HG02642 (cell line): ENCODE data around the gene FGF23.

Experiments used
- ATAC-seq: cut with Tn5 transposase; IDR thresholded peaks from one replicate; pipeline ENCODE4 v1.9.1; 2021; ENCODE audit warnings: mild to moderate bottlenecking; ENCODE audit not compliant: unreplicated experiment, poor library complexity

The FGF23 gene

GRCh38 chr12:4320853-4321701 is 58.4 kb downstream of the FGF23 start, which contains the start of gene TIGAR:
Gene TIGAR, plus strand, starts transcription at chr12:4321213. Its CDS starts 59 bp downstream, at chr12:4321272.
- ATAC-seq, result peak; percentile 97

GRCh38 chr12:4320497-4320852 is 59.0 kb downstream of the FGF23 start:
- ATAC-seq, result peak; percentile 48
